Measurements from ENCODE around the gene OTUD5. TPM values are rescaled to one million over a fixed set of nuclear protein-coding genes. Genes with fewer than 3 reads are reported as not detected.

OTUD5 gene
- total RNA-seq, 1 experiment from 2014 or later = 62.5 TPM

- Histone ChIP-seq H3K23me2 (ENCODE audit: insufficient read length, low read depth, low read length, poor library complexity, severe bottlenecking) (peaks cover 10% of the 10 kb centered on the region), H3K14ac (ENCODE audit: insufficient read depth, low read length) (no peak overlapping the region), H2BK20ac (ENCODE audit: low read depth, low read length, poor library complexity, severe bottlenecking) (no peak overlapping the region), H2AK5ac (ENCODE audit: insufficient read length, low read length) (no peak overlapping the region), H3T11ph (ENCODE audit: low read length) (no peak overlapping the region), H3K4me2 (ENCODE audit: insufficient read depth, insufficient read length, low read length) (no peak overlapping the region), H3K79me2 (ENCODE audit: insufficient read depth, low read length) (no peaks in the 10 kb centered on the region), H3K4ac (ENCODE audit: low read depth, low read length) (no peak overlapping the region), H3K23ac (ENCODE audit: insufficient read length, low read depth, low read length) (no peak overlapping the region), H4K8ac (replicated peaks; ENCODE audit: insufficient read length, low read depth, low read length) (no peak overlapping the region), H3K27ac (ENCODE audit: insufficient read length, low read depth, low read length) (no peak overlapping the region), H2BK12ac (ENCODE audit: insufficient read length, low read depth, low read length) (no peak overlapping the region), H3K27me3 (ENCODE audit: insufficient read depth, low read length) (no peaks in the 10 kb centered on the region), H2BK5ac (ENCODE audit: insufficient read length, low read length) (no peak overlapping the region), H3K9ac (ENCODE audit: extremely low read depth, insufficient read length, low read length) (no peak overlapping the region), H3K79me1 (ENCODE audit: insufficient read depth, low read depth, low read length, poor library complexity, severe bottlenecking) (no peaks in the 10 kb centered on the region), H3K4me1 (ENCODE audit: insufficient read depth, low read length) (no peaks in the 10 kb centered on the region), H4K5ac (ENCODE audit: insufficient read length, low read depth, low read length) (no peak overlapping the region), H2BK15ac (ENCODE audit: low read depth, low read length) (no peak overlapping the region), H4K91ac (ENCODE audit: insufficient read length, low read depth, low read length) (no peak overlapping the region), H3K18ac (ENCODE audit: insufficient read length, low read depth, low read length) (no peak overlapping the region), H2BK120ac (ENCODE audit: low read depth, low read length, poor library complexity, severe bottlenecking) (no peak overlapping the region), H3K9me3 (ENCODE audit: control insufficient read depth, low read depth, low read length) (no peaks in the 10 kb centered on the region), H4K20me1 (ENCODE audit: control insufficient read depth, insufficient read depth, insufficient read length) (no peaks in the 10 kb centered on the region), H2AFZ (ENCODE audit: low read length) (no peak overlapping the region), H3K56ac (ENCODE audit: insufficient read length, low read depth, low read length) (no peak overlapping the region)
- peaks cover 8 to 9% of the 10 kb centered on the region in 2 experiments; a peak in 3 of 4 replicates for H3K4me1 Mint-ChIP-seq
- no peak overlapping the region for H3K4me3 Mint-ChIP-seq
- no CpG with 5 or more reads among the region's 3 CpGs for WGBS (ENCODE audit: extremely low coverage, insufficient read length, low lambda C conversion rate)
- no peak overlapping the region for H3K27ac Mint-ChIP-seq
- DNase-seq = no peak
- peaks cover 71 to 85% of the 10 kb centered on the region in 2 experiments for H3K9me3 Mint-ChIP-seq
- H3K36me3 Mint-ChIP-seq (ENCODE audit: insufficient read depth in 1 of 3, low read depth in 3 of 3) = peaks cover 24 to 50% (median 39%) of the 10 kb centered on the region in 3 experiments
- H3K27me3 Mint-ChIP-seq (ENCODE audit: low read depth) = peaks cover 2% of the 10 kb centered on the region
- no peak for TF ChIP-seq CTCF (conservative IDR thresholded peaks at IDR 0.05)
Measured at GRCh38 chrX:48974033-48974432, 16.6 kb upstream of the OTUD5 start.
